ENCODE measurements around the gene CPA1.

DNA sequence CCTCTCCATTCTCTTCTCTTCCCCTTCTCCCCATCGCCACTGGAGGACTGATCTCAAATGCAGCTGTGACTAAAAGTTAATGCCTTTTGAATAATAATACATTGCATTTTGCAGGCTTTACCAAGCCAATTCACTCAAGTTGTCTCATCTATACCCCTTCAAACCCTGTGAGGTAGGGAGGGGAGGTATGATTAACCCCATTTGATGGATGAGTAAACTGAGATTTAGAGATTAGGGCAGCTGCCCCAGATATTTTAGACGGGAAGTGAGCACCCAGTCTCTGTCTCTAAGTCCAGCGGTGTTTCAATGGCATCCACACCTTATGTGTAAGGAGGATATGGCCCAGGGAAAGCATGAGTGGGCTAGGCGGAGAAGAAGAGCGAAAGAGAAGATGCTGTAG, 34.6 kb upstream of the CPA1 start:
- TF ChIP-seq, protein P1, sequence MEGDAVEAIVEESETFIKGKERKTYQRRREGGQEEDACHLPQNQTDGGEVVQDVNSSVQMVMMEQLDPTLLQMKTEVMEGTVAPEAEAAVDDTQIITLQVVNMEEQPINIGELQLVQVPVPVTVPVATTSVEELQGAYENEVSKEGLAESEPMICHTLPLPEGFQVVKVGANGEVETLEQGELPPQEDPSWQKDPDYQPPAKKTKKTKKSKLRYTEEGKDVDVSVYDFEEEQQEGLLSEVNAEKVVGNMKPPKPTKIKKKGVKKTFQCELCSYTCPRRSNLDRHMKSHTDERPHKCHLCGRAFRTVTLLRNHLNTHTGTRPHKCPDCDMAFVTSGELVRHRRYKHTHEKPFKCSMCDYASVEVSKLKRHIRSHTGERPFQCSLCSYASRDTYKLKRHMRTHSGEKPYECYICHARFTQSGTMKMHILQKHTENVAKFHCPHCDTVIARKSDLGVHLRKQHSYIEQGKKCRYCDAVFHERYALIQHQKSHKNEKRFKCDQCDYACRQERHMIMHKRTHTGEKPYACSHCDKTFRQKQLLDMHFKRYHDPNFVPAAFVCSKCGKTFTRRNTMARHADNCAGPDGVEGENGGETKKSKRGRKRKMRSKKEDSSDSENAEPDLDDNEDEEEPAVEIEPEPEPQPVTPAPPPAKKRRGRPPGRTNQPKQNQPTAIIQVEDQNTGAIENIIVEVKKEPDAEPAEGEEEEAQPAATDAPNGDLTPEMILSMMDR (IDR thresholded peaks at IDR 0.05; ENCODE audit: insufficient read depth, low read length, poor library complexity, severe bottlenecking): no peak
- TF ChIP-seq EZH2phosphoT487 (conservative IDR thresholded peaks at IDR 0.05; ENCODE audit: low read length): no peak
